DMS79 treated with DMSO at 0.1 percent for 48 hours (cell line): Measurements from ENCODE around the gene CYREN.

Source experiments
- DNase-seq: peaks from one replicate; lab custom pipeline; 2025; lab: John Stamatoyannopoulos, UW

Gene CYREN

GRCh38 chr7:135197343-135197742 lies 26.8 kb upstream of the CYREN start:
- no peak for DNase-seq

GRCh38 chr7:135195968-135196629 lies 25.6 kb upstream of the CYREN start:
- DNase-seq, result no peak

GRCh38 chr7:135195156-135195555 lies 24.6 kb upstream of the CYREN start:
- DNase-seq, result no peak

- DNase-seq, result no peak
Measured at GRCh38 chr7:135194494-135195095, 24.1 kb upstream of the CYREN start.

- no peak for DNase-seq
Measured at GRCh38 chr7:135193615-135194081, 23.1 kb upstream of the CYREN start.

- DNase-seq, result no peak
Measured at GRCh38 chr7:135192914-135193536, 22.5 kb upstream of the CYREN start.

- DNase-seq, result no peak
Measured at GRCh38 chr7:135190703-135191102, 20.2 kb upstream of the CYREN start.

GRCh38 chr7:135189961-135190360 lies 19.5 kb upstream of the CYREN start:
- DNase-seq, result no peak

- DNase-seq, result no peak
Measured at GRCh38 chr7:135189221-135189662, 18.7 kb upstream of the CYREN start.

GRCh38 chr7:135188298-135188984 lies 17.9 kb upstream of the CYREN start:
- no peak for DNase-seq

GRCh38 chr7:135186841-135187253 lies 16.3 kb upstream of the CYREN start:
- no peak for DNase-seq

- no peak for DNase-seq
Measured at GRCh38 chr7:135186261-135186540, 15.7 kb upstream of the CYREN start.

GRCh38 chr7:135185471-135186260 lies 15.2 kb upstream of the CYREN start:
- DNase-seq, result no peak

- no peak for DNase-seq
Measured at GRCh38 chr7:135184254-135184841, 13.8 kb upstream of the CYREN start.

GRCh38 chr7:135183478-135183877 lies 13.0 kb upstream of the CYREN start:
- DNase-seq, result no peak

GRCh38 chr7:135181929-135182678 lies 11.6 kb upstream of the CYREN start:
- no peak for DNase-seq

- no peak for DNase-seq
Measured at GRCh38 chr7:135181261-135181928, 10.9 kb upstream of the CYREN start.

GRCh38 chr7:135180122-135180521 lies 9.6 kb upstream of the CYREN start:
- DNase-seq, result no peak

GRCh38 chr7:135179321-135179925 lies 8.9 kb upstream of the CYREN start:
- no peak for DNase-seq

GRCh38 chr7:135178364-135178763 lies 7.9 kb upstream of the CYREN start:
- no peak for DNase-seq
